CD4-positive, alpha-beta T cell treated with Interleukin-12 subunit alpha and Interleukin-12 subunit beta, for 1 hour (primary cell): ENCODE data around the gene ELK4.

ENCODE experiments used
- DNase-seq: peaks from one replicate; pipeline ENCODE4 v3.0.0-alpha.2; 2020

ELK4 gene

DNA sequence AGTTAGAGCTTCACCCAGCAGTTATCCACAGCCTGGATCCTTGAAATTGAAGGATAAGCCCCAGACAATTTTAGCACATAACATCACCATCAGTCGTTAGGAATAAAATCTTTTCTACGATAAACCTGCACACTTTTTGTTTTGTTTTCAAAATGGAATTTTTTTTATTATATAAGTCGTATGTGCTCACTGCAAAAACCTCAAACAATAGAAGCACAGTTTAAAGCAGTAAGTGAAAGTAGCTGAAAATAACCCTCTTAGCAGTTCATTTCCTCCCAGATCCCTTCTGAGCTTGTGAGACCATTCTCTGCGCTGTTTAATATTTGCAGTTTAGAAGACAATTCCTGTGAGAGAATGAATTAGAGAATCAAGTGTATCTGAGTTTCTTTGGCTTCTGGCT is 38.3 kb downstream of the ELK4 start:
- peak; percentile 29 for DNase-seq

DNA sequence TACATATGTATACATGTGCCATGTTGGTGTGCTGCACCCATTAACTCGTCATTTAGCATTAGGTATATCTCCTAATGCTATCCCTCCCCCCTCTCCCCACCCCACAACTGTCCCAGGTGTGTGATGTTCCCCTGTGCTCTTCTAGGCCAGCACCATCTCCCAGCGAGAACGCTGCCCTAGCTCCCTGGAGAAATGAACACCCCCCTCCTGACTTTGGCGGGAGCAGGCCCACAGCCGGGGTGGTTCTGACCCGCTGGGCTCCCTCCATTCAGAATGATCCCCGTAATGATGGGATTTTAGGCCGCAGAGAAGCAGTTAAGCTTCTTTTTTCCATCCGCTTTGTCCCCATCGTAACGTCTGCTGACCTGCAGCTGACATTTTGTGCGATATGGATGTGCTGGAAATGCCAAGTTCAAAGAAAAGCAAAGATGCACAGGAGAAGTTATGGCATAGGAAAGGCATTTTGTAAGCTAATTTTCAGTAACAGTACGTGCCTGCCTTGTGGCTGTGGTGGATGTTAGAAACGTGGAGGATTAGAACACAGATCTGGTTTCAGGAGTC is 39.3 kb downstream of the ELK4 start:
- no peak for DNase-seq

DNA sequence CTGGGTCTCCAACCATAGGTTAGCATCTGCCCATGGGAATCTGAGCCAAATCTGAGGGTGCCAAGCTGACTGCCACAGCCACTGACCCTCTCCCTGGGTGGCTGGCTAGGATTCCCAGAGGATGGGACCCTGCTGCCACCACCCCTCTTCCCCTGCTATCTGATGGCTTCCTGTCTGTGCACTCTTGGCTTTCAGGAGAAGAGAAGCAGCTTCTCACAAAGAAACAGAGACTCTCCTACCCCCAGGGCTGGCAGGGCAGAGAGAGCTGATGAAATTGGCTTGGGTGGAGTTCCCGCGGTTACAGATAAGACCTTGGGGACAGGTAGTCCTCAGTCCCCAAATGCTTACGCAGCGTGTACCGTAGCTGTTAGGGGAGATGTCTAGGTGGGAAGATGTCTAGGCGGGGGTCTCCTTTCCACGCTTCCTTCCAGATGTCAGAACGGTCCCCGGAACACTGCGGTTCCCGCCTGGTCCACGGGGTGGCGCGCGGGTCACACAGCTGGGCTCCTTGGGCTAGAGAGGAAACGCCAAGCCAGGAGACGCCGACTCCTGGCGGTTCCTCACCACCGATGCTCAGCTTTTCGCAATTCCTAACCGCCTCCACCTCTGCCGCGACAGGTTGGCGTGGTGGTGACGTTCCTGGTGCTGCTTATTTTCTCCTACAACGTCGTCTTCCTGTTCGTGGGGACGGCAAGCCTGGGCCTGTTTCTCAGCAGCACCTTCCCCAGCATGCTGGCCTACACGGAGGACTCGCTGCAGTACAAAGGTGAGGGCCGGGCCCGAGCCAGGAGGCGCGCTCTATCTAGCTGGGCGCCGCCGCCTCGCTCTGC is 40.1 kb downstream of the ELK4 start:
- DNase-seq = peak; percentile 87

DNA sequence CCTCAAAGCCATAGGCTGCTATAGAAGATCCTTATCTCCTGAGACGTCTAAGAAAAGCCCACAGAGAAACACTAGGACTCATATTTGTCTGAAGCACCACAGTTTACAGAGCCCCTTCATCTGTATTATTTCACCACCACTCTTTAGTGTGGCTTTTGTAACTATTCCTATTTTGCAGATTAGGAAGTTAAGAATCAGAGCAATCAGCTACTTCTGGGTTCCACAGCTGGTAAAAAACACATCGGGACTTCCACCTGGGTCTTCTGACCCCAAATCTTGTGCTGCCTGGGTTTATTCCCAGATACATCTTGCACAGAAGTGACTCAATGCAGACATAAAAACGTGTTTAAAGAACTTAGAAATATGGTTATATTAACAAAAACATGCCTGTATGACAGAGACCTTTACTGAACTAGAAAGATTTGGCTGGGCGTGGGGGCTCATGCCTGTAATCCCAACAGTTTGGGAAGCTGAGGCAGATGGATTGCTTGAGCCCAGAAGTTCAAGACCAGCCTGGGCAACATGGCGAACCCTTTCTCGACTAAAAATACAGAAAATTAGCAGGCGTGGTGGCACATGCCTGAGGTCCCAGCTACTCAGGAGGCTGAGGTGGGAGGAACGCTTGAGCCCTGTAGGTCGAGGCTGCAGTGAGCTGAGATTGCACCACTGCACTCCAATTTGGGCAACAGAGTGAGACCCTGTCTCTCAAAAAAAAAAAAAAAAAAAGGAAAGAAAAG is 40.9 kb downstream of the ELK4 start:
- DNase-seq = no peak

DNA sequence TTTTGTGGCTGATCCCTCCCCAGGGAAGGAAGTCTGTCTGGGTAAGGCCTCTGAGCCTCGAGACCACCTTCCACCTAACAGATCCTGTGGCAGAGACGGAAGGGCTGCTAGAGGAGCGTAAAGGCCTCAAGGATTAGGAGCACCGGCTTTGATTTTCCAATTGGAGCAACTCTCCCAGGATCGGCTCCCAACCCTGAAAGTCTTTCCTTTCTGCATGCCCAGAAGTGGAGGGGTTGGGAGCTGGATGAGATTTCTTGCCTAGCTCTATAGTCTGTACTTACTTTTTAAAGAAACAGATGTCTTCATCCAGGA is 41.4 kb downstream of the ELK4 start:
- DNase-seq = no peak

DNA sequence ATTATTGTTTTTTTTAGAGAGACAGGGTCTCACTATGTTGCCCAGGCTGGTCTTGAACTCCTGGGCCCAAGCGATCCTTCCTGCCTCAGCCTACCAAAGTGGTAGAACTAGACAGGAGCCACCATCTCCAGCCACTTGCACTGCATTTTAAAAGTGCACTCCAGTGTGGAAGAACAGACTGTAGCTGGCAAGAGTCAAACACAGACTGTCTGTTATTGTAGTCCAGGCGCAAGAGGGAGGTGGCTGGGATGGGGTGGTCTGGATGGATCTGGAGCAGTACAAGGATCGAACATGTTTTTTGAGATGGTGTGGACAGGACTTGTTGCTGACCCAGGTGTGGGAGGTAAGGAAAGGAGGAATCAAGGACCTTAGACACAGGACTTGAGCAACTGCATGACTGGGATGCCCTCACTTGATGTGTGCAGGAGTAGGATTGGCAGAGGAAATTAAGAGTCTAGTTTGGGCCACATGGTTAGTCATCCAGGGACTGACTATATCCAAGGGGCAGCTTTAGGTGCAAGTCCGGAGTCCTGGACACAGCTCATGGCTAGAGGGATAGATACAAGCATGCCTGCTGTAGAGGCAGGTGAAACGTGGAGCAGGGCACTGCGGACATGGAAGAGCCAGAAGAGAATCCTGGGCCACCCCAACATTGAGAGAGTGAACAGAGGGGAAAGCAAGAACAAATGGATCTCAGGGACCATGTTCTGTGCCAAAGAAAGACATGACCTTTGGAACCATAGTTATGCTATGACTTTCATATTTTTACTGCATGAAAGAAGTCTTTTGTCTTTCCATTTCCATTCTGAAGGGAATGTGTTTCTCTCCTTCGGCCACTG is 42.0 kb downstream of the ELK4 start:
- DNase-seq = no peak

DNA sequence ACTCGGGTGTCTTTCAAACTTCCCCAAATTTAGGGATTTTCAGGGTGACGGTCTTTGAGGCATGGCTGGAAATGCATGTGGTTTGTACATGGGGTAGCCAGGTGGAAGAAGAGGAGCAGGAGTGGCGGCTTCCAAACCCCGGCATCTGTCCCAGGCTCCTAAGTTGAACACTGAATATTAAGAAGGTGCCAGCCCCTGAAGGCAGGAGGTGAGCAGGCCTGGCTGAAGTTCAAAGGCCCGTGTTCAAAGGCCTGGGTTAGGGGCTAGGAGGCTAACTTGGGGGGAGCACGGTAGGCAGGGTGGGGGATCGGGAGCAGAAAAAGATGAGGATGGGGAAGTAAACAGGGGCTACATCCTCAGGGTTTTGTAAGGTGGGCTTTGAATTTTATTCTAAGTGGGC is 42.8 kb downstream of the ELK4 start:
- DNase-seq = no peak

DNA sequence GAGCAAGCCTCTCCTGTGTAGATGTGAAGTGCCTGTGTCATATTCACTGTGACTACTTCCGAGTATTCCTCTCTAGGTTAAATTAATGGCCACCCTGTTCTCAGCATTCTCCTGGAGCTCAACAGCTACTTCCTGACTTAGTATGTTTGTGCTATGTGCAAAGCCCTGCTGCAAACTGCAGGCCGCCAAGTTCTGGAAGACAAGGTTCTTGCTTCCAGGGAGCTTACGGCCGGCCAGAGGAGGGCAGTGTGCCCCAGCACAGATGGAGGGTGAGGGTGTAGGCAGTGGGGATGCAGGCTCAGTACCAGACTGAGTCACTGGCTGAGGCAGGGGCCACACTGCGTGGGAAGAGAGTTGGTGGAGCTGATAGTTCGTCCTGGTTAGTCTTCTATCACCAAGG is 43.2 kb downstream of the ELK4 start:
- no peak for DNase-seq

DNA sequence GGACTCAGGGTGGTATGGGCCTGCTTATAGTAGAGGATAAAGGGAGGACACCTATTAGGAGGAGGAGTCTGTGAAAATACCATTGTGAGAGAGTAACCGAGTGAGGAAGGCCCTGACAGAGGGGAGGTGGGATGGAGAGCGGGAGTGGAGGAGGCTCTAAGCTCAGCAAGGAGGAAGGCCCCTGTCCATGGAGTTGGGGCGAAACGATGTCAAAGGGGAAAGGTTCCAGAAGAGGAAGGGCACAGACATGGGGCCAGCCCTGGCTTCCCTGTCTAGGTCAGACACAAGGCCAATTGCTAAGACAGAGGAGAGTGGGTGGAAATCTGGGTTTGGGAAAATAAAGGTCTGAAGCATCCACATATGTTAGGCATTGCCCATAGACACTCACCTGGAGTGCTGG is 44.2 kb downstream of the ELK4 start:
- DNase-seq = no peak

DNA sequence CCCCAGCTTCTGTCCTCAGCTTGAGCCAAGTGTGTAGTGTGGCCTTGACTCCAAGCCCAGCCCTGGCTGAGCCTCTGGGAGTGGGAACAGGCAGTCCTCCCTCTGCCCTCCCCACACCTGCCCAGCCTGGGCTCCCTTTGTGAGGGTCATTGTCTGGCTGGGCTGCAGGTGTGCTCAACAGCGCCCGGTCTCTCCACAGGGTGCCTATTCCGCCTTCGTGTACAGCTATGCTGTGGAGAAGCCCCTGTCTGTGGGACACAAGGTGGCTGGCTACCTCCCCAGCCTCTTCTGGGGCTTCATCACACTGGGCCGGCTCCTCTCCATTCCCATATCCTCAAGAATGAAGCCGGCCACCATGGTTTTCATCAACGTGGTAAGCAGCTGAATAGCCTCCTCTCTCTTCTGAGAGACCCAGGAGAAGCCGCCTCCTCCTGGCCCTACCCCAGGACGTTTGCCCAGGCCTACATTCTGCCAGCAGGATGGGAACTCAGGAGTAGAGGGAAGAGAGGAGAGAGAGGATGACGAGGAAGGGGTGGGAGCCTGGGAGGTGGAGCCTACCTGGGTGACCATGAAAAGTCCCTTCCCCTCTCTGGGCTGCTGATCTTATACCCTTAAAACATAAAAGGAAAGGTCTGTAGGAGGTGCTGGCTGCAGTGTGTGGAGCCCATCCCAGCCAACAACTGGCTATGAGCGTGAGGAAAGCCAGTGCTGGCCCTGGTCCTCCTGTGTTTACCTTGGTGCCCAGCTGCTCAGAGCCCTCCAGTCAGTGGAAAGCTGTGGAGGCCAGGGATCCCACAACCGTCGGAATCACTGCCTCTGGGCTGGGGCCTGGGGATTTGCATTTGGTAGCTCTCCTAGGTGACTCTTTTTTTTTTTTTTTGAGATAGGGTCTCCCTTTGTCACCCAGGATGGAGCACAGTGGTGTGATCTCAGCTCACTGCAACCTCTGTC is 45.7 kb downstream of the ELK4 start:
- DNase-seq = no peak

DNA sequence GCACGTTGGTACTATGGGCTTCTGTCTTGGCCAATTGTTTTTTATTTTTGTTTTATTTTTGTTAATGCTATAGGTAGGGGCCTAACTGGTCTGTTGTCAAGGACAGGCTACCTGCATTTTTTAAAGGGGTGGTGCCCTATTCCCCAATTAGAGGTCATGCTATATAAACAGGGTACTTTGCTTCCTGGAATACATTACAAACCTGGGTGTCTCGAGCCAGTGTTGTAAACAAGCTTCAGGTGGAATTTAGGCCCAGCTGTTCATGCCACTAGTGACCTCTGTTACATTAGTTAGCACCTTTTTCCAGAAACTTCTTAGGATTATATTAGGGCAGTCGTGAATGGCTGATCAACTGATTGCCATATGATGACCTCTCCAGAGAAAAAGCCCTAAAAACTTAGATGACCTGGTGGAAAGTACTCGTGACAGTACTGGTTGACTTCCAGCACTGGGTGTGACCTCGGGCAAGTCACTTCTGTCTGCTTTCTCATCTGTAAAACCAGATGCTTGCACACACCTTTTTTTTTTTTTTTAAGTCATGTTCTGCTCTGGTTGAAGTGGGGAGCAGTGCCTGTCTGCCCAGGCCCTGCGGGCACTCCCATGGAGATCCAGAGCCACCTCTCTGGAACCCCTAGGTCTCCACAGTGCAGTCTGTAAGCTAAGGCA is 46.5 kb downstream of the ELK4 start:
- DNase-seq = no peak

DNA sequence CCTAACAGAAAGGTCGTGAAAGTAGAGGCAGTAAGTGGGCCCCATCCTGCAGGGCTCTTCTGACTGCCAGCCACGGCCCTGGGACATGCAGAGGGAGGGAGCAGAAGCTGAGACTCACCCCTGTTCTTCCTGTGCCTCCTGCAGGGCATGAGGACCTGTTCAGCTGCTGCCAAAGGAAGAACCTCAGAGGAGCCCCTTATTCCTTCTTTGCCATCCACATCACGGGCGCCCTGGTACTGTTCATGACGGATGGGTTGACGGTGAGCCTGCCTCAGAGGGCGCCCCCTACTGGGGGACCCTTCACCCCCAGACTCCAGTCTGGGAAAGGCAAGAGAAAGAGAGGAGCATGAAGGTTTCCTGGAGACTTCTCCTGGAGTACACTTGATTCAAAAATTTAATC is 47.1 kb downstream of the ELK4 start:
- no peak for DNase-seq

DNA sequence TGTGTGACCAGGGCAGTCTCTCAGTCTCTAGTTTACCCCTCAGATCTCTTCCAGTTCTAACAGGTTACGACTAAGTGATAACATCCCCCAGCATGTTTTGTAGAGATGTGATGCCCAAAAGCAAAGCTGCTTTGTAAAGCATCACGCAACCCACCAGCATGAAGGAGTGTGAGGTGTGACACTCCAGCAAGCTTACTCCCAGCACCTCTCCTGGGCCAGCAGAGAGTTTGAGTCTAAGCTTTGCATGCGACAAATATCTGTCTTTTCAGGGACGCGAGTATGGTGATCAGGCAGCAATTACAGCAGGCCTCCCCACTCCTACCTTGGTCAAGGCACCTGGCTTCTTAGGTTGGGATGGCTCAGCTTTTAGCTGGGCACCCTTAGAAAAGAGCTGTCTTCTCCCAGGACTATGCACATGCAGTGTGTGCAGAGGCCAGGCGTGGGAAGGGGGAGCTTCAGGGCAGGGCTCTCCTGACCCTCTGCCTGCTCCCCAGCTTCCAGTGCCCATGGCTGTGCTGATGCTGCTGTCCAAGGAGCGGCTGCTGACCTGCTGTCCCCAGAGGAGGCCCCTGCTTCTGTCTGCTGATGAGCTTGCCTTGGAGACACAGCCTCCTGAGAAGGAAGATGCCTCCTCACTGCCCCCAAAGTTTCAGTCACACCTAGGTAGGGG is 48.2 kb downstream of the ELK4 start:
- DNase-seq = no peak

DNA sequence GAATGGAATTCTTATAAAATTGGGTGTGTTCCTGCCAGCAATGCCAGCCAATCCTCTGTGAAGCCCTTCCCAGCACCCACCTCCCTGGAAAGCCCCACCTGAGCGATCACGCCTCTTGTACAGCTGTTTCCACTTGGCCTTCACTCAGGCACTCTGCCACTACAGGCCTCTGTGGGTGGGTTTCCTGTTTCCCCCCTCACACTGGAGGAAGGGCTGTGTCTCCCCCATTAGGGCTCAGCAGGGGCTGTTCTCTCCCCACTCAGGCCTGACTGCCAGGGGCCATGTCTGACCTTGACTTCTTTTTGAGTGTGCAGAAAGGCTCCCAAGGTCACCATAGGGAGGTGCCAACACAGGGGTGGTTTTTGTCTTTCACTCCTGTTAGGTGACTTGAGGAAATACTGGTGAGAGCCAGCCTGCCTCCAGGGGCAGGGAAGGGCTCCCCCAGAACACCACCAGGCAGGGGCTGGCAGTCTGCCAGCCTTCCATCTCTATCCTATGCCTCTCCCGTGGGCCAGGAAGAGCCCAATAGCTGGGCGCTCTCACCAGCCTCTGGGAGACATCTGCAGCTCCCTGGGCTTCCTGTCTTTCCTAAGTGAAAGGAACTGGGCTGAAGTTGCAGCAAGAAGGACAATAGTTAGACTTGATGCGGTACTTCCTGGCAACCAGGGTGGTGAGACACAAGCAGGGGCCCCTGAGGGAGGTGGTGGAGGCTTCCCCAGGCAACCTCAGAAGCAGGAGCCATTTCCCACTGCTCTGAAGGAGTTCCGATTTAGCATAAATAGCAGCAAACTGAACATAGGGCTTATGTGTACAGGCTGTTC is 49.1 kb downstream of the ELK4 start:
- peak; percentile 8 for DNase-seq

DNA sequence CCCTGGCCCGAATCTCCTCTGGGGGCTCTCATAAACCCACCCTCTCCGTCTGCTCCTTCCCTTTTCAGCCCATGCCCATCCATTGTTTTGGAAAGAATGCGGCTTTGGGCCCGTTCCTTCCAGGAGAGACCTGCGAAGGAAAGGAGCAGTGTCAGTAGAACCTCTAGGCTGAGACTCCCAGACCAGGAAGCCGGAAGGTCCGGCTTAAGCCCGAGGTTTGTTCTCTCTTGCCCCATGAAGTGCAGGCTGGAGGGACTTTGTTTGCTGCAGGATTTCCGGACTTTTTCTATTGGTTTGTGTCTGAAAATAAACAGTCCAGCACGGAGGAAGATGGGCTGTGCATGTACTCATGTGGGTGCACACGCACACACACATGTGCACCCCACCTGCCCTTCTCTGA is 49.8 kb downstream of the ELK4 start:
- no peak for DNase-seq

DNA sequence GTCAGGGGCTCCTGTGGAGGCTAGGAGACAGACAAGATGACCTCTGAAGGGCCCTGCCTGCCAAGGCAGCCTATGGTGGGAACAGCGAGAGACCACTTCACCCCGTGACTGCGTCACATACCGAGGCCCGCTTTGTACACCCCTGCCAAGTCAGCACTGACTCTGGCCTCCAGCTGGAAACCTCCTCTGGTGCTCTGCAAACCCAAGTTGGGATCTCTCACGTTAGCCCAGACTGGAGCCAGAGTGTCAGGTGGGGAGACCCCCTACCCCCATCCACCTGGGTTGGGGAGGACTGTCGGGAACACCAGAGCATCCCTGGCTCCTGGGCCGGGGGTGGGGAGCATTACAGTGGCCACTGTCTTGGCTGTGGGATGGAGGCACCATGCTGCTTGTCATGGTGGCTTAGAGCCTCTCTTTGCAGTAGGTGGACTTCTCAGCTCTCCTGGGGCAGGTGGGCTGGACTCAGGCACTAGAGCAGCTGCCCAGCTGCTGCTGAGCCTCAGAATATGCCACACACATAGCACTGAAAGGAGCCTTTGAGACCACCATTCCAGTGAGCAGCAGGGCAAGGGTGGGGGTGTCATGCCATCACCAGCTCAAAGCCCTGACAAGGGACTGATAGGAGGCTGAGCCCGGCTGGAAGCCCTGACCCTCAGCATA is 50.4 kb downstream of the ELK4 start:
- no peak for DNase-seq

DNA sequence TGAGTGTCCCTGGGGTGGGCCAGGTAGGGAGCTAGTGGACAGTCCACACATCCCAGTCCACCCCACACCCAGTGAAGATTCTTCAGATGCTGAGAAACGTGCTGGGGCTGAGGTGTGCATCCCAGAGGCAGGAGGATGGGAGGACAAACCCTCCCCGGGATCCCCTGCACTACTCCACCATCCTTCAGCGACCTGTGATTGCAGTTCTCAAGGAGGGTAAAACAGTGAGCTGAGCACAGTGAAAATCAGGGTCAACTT is 51.0 kb downstream of the ELK4 start:
- DNase-seq = no peak

DNA sequence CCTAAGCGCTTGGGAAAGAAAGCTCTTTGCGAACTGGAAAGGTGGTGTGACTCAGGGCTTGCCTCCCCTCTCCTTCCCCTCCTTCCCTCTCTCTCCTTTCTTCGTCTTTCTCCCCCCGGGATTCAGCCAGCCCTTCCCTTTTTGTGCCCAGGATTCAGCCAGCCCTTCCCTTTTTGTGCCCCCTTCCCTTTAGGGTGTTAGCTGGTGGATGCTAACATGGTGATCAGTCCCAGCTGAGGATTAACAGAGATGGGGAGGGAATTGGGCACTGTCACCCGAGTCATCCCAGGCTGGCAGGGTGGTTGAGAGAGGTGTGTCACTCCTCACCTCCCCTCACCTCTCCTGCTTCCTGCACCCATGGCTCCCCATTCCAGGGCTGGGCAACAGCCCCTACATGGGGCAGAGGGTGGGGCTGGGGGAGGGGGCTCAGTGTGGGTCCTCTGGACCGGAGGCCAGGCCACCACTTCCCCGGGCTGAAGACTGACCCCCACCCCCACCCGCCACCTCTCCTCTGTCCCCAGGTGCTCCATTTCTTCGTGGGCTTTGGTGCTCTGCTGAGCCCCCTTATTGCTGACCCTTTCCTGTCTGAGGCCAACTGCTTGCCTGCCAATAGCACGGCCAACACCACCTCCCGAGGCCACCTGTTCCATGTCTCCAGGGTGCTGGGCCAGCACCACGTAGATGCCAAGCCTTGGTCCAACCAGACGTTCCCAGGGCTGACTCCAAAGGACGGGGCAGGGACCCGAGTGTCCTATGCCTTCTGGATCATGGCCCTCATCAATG is 51.5 kb downstream of the ELK4 start:
- DNase-seq = no peak

DNA sequence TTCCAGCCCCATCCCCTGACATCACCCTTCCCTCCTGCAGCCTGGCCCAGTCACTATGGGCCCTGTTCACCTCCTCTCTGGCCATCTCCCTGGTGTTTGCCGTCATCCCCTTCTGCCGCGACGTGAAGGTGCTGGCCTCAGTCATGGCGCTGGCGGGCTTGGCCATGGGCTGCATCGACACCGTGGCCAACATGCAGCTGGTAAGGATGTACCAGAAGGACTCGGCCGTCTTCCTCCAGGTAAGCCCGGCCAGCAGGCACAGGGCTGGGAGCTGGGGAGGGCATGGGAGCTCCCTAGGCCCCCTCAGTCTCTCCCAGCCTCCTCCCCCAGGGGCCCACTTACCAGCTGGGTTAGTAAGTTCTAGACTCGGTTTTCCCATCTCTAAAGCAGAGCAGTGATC is 52.1 kb downstream of the ELK4 start:
- no peak for DNase-seq
